Prostate gland (tissue), 2 donors: ENCODE results near the gene PUSL1. TPM values are rescaled to one million over a fixed set of nuclear protein-coding genes. Genes with fewer than 3 reads are reported as not detected.
A peak's percentile ranks its signal among the peaks of the same experiment; 100 is the strongest.

Experiments
- DNase-seq: peaks from one replicate; pipeline ENCODE4 v3.0.0-alpha.2; 2019; ENCODE audit warnings: low spot score
- H3K27ac ChIP-seq, 2 donors: fragments of 200-600 bp; sonication (generic); 2 replicates each; pipeline ENCODE4 v1.5.1; 2017 to 2019
- H3K27me3 ChIP-seq: fragments of 200-600 bp; sonication (generic); replicated peaks from 2 replicates; pipeline ENCODE4 v1.5.1; 2019; ENCODE audit not compliant: insufficient read depth
- H3K36me3 ChIP-seq, 2 donors: fragments of 200-600 bp; sonication (generic); 1 replicate in 1 of 2; 2 replicates in 1 of 2; pipeline versions ENCODE4 v1.5.1 to v1.8.1; 2017 to 2019
- H3K4me1 ChIP-seq: fragments of 200-600 bp; sonication (generic); replicated peaks from 2 replicates; pipeline ENCODE4 v1.5.1; 2019
- H3K4me3 ChIP-seq, 2 donors: fragments of 200-600 bp; sonication (generic); 2 replicates each; pipeline ENCODE4 v1.5.1; 2017 to 2019
- H3K9me3 ChIP-seq: fragments of 200-600 bp; sonication (generic); 2 replicates; pipeline ENCODE4 v1.5.1; 2017
- POLR2A ChIP-seq: fragments of 450-650 bp; IDR thresholded peaks from one replicate; pipeline ENCODE4 v1.6.1; 2016; ENCODE audit warnings: antibody characterized with exemption, mild to moderate bottlenecking
- POLR2AphosphoS5 ChIP-seq: sonication (generic); formaldehyde crosslinking; IDR thresholded peaks from one replicate; pipeline ENCODE4 v1.6.1; 2017; ENCODE audit warnings: antibody characterized with exemption
- WGBS: methylation state at CpG from one replicate; pipeline ENCODE4 v1.1.5; 2018; 5-methylcytosine and 5-hydroxymethylcytosine counted together
- intact Hi-C: fragments of 100-400 bp; cut with DNase I; formaldehyde crosslinking; loops from one replicate; pipeline ENCODE4 v1.14.2; 2022
- total RNA-seq, 2 donors: library from RNA; depleted of rRNA; stranded (reverse); fragments of >200 nt; gene quantifications; one replicate each; pipeline ENCODE4 v1.1.0, GENCODE V29; 2016
- TF ChIP-seq, protein P1 (sequence below), 4 experiments: fragments of 200-600 bp in 2 of 4; fragments of 450-650 bp in 2 of 4; sonication (generic) in 2 of 4; IDR thresholded peaks; 1 replicate in 3 of 4; 2 replicates in 1 of 4; pipeline ENCODE4 v1.5.1; 2016 to 2019; ENCODE audit warnings: antibody characterized with exemption in 4 of 4, mild to moderate bottlenecking in 2 of 4, moderate library complexity in 2 of 4

PUSL1 gene
- total RNA-seq, 2 donors from 2014 or later: 30.6 to 36.9 TPM

DNA sequence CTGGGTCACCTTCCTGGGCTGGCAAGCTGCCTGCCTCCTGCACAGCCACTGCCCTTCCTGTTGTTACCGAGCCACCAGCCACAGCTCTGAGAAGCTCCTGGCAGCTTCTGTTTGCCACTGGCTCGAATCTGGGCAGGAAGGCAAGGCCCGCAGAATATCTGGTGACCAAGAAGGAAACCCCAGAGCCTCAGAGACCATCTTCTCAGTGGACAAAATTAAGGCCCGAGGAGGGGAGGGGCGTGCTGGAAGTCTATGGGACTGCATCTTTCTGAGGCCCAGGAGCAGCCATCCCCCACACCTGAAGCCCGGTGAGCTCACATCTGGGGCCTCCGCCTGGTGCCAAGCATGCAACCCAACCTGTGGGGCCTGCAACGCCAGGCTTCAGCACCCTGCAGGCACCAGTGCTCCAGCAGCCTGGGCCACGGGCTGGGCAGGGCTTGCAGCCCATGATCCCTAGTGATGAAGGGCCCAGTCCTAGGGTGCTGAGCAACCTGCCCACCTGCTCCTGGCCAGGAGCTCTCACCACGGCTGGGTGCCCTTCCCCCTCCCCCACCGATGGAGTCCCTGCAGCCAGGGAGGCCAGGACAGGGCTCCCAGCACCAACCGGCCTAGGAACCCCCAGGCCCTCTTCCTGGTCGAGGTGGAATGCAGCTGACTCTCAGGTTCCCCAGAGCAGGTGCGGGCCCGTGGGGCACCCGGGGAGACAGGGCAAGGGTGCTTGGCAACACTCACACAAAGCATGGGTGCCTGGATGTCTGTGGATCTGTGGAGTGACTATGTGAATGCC, 17.1 kb downstream of the PUSL1 start:
- Histone ChIP-seq H3K36me3 (no peaks in the 10 kb centered on the region), H3K4me3 (peak overlapping the region; percentile 84 to 99), H3K27me3 (no peaks in the 10 kb centered on the region), H3K9me3 (no peaks in the 10 kb centered on the region), H3K4me1 (peaks cover 9% of the 10 kb centered on the region), H3K27ac (peak overlapping the region; percentile 74 to 87)
- TF ChIP-seq POLR2A (no peak), POLR2AphosphoS5 (no peak)
- TF ChIP-seq, protein P1, sequence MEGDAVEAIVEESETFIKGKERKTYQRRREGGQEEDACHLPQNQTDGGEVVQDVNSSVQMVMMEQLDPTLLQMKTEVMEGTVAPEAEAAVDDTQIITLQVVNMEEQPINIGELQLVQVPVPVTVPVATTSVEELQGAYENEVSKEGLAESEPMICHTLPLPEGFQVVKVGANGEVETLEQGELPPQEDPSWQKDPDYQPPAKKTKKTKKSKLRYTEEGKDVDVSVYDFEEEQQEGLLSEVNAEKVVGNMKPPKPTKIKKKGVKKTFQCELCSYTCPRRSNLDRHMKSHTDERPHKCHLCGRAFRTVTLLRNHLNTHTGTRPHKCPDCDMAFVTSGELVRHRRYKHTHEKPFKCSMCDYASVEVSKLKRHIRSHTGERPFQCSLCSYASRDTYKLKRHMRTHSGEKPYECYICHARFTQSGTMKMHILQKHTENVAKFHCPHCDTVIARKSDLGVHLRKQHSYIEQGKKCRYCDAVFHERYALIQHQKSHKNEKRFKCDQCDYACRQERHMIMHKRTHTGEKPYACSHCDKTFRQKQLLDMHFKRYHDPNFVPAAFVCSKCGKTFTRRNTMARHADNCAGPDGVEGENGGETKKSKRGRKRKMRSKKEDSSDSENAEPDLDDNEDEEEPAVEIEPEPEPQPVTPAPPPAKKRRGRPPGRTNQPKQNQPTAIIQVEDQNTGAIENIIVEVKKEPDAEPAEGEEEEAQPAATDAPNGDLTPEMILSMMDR (IDR thresholded peaks at IDR 0.05): no peak
- WGBS: 39% methylated on average over 16 of the region's 16 CpGs
- intact Hi-C loops: no loop called here
- DNase-seq: no peak

DNA sequence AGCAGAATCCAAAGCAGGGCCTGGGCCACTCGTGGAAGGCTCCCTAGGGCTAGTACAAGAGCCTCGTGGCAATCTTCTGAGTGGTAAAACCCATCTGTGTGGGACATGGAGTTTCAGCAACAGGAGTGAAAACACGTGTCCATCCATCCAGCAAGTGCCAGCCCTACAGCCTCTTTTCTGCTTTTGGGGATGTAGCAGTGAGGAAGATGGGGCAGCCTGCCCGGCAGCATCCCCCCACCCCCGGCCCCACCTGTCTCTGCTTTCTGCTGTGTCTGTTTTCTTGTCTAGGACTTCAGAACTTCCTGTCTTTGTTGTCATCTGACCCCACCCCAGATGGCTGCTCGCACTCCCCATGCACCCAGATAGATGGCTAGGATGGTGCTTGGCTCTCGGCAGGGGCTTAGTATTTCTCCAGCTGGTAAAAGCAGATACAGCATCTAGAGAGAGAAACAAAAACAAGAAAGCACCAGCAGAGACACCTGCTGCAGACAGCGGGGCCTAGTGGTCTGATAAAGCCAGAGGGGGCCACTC, 17.7 kb downstream of the PUSL1 start:
- no peak for DNase-seq
- Histone ChIP-seq H3K4me1 (peaks cover 13% of the 10 kb centered on the region), H3K36me3 (no peaks in the 10 kb centered on the region), H3K27me3 (no peaks in the 10 kb centered on the region), H3K27ac (peak overlapping the region in 1 of 2 donors; percentile 87), H3K4me3 (peak overlapping the region in 1 of 2 donors; percentile 84), H3K9me3 (no peaks in the 10 kb centered on the region)
- WGBS: 70% methylated on average over 8 of the region's 8 CpGs
- intact Hi-C loops: no loop called here
- TF ChIP-seq POLR2AphosphoS5: no peak
- TF ChIP-seq POLR2A: no peak
- TF ChIP-seq, protein P1 (IDR thresholded peaks at IDR 0.05): no peak

DNA sequence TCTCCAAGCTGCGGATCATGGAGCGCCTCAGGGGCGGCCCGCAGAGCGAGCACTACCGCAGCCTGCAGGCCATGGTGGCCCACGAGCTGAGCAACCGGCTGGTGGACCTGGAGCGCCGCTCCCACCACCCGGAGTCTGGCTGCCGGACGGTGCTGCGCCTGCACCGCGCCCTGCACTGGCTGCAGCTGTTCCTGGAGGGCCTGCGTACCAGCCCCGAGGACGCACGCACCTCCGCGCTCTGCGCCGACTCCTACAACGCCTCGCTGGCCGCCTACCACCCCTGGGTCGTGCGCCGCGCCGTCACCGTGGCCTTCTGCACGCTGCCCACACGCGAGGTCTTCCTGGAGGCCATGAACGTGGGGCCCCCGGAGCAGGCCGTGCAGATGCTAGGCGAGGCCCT, 18.9 kb downstream of the PUSL1 start:
- Histone ChIP-seq H3K36me3 (no peaks in the 10 kb centered on the region), H3K27me3 (no peaks in the 10 kb centered on the region), H3K4me1 (peaks cover 14% of the 10 kb centered on the region), H3K9me3 (no peaks in the 10 kb centered on the region), H3K4me3 (no peak overlapping the region), H3K27ac (no peak overlapping the region)
- WGBS: 92% methylated on average over 37 of the region's 40 CpGs
- TF ChIP-seq, protein P1 (IDR thresholded peaks at IDR 0.05): no peak
- TF ChIP-seq POLR2A (no peak), POLR2AphosphoS5 (no peak)
- no peak for DNase-seq
- intact Hi-C loops: no loop called here

DNA sequence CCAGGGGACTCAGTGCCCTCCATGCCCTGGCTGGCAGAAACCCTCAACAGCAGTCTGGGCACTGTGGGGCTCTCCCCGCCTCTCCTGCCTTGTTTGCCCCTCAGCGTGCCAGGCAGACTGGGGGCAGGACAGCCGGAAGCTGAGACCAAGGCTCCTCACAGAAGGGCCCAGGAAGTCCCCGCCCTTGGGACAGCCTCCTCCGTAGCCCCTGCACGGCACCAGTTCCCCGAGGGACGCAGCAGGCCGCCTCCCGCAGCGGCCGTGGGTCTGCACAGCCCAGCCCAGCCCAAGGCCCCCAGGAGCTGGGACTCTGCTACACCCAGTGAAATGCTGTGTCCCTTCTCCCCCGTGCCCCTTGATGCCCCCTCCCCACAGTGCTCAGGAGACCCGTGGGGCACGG, 19.9 kb downstream of the PUSL1 start:
- Histone ChIP-seq H3K9me3 (no peaks in the 10 kb centered on the region), H3K36me3 (no peaks in the 10 kb centered on the region), H3K27me3 (no peaks in the 10 kb centered on the region), H3K4me1 (peaks cover 14% of the 10 kb centered on the region), H3K4me3 (no peak overlapping the region), H3K27ac (no peak overlapping the region)
- TF ChIP-seq POLR2AphosphoS5 (no peak), POLR2A (no peak)
- TF ChIP-seq, protein P1 (IDR thresholded peaks at IDR 0.05): no peak
- WGBS: 79% methylated on average over 10 of the region's 15 CpGs
- DNase-seq: no peak
- intact Hi-C loops: no loop called here
